Sigmoid colon (tissue), 7 donors: ENCODE data around the gene PIGW. TPM values are rescaled to one million over a fixed set of nuclear protein-coding genes. Genes with fewer than 3 reads are reported as not detected.

Source experiments
- DNase-seq: peaks from one replicate; pipeline ENCODE4 v3.0.0-alpha.2; 2019
- H3K27ac ChIP-seq, 4 donors: fragments of 200-600 bp; sonication (generic); one replicate each; pipeline ENCODE4 v1.5.1; 2016 to 2019; ENCODE audit warnings: mild to moderate bottlenecking in 1 of 4
- H3K27me3 ChIP-seq, 3 donors: fragments of 200-600 bp; sonication (generic); one replicate each; pipeline ENCODE4 v1.5.1; 2019; ENCODE audit warnings: mild to moderate bottlenecking in 1 of 3
- H3K36me3 ChIP-seq, 4 donors: fragments of 200-600 bp; sonication (generic); one replicate each; pipeline ENCODE4 v1.5.1; 2016 to 2019
- H3K4me1 ChIP-seq, 4 donors: fragments of 200-600 bp; sonication (generic); one replicate each; pipeline ENCODE4 v1.5.1; 2017 to 2019
- H3K4me3 ChIP-seq, 4 donors: fragments of 200-600 bp; sonication (generic); one replicate each; pipeline ENCODE4 v1.5.1; 2017 to 2019; ENCODE audit warnings: mild to moderate bottlenecking in 2 of 4, moderate library complexity in 1 of 4
- H3K9me3 ChIP-seq, 4 donors: fragments of 200-600 bp in 3 of 4; sonication (generic) in 3 of 4; one replicate each; pipeline versions ENCODE4 v1.5.1 to v1.6.1; 2013 to 2019
- EP300 ChIP-seq, 4 donors: sonication (generic); formaldehyde crosslinking; IDR thresholded peaks; one replicate each; pipeline ENCODE4 v1.6.1; 2017; ENCODE audit warnings: antibody characterized with exemption in 4 of 4
- POLR2A ChIP-seq, 2 donors: fragments of 450-650 bp; IDR thresholded peaks; one replicate each; pipeline ENCODE4 v1.6.1; 2016; ENCODE audit warnings: antibody characterized with exemption in 2 of 2, mild to moderate bottlenecking in 2 of 2, moderate library complexity in 2 of 2
- POLR2AphosphoS5 ChIP-seq, 4 donors: sonication (generic); formaldehyde crosslinking; IDR thresholded peaks; one replicate each; pipeline ENCODE4 v1.6.1; 2017; ENCODE audit warnings: antibody characterized with exemption in 4 of 4
- WGBS, 2 donors: extraction: QIAGEN DNeasy Blood & Tissue Kit; methylation state at CpG; one replicate each; pipeline ENCODE4 v1.1.7; 2013; 5-methylcytosine and 5-hydroxymethylcytosine counted together
- intact Hi-C: fragments of 100-400 bp; cut with DNase I; formaldehyde crosslinking; loops from one replicate; pipeline ENCODE4 v1.15.1; 2023
- polyA plus RNA-seq, 3 donors: library from polyadenylated mRNA; stranded (reverse); fragments of 200-250 nt; gene quantifications; one replicate each; pipeline ENCODE4 v1.2.3, GENCODE V29; 2013
- total RNA-seq, 4 donors: library from RNA; depleted of rRNA; stranded (reverse); fragments of >200 nt; gene quantifications; one replicate each; pipeline ENCODE4 v1.1.0, GENCODE V29; 2016
- TF ChIP-seq, protein P1 (sequence below), 4 experiments: fragments of 450-650 bp in 3 of 4; fragments of 200-600 bp in 1 of 4; IDR thresholded peaks; one replicate each; pipeline ENCODE4 v1.5.1; 2016 to 2019; ENCODE audit warnings: antibody characterized with exemption in 4 of 4, mild to moderate bottlenecking in 3 of 4, moderate library complexity in 2 of 4
- donor health status: healthy with polysubstance abuse.
- donor health status: Bipolar disorder and iron deficiency.
- donor health status: healthy.

The PIGW gene
- total and polyA plus RNA-seq, 7 donors, result 1.7 to 8.6 (median 3.7) TPM

DNA sequence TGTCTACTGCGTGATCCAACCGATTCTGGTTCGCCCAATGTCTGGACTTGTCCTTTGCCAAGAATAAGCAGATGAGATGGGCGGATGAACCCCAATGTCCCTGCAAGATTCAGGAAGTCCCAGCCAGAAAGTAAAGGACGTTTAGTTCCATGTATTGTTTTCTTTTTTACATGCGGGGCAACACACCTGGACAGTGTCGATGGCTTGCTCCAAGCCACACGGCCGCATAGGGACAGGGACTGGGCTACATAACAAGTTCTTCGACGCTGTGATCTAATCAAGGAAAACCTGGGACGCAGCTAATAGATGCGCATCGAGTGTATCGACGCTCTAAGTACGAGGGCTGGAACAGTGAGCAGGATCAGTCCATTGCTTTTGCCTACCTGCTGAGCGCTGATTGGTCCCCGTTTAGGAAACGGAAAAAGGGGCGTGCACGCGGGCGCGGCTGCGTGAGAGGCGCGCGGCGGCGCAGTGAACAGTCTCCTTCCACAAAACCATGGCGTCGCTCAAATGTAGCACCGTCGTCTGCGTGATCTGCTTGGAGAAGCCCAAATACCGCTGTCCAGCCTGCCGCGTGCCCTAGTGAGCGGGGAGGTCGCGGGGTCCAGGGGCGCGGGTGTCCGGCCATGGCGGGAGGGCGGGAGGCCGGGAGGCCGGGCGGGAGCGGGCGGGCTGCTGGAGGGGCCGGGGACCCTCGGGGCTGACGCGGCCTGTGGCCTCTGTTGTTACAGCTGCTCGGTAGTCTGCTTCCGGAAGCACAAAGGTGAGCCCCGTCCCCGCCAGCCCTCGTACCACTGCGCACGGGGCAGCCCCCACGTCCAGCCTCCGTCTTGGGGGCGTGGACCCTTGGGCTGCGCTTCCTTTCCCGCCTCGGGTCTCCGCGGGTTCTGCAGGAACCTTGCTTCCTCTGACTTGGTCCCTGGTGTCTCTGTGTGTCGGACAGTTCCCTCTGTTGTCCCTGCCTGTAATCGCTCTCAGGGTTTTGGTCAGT, 48.3 kb upstream of the PIGW start, which contains the start of gene ZNHIT3:
Gene ZNHIT3 (plus strand): TSS at position 478 of the 991 bp plus-strand sequence. CDS start 19 bp downstream, at position 497.
- H3K4me3 ChIP-seq, result peak within 1 kb of the TSS; percentile 68 to 99 (median 89)
- TF ChIP-seq, protein P1, sequence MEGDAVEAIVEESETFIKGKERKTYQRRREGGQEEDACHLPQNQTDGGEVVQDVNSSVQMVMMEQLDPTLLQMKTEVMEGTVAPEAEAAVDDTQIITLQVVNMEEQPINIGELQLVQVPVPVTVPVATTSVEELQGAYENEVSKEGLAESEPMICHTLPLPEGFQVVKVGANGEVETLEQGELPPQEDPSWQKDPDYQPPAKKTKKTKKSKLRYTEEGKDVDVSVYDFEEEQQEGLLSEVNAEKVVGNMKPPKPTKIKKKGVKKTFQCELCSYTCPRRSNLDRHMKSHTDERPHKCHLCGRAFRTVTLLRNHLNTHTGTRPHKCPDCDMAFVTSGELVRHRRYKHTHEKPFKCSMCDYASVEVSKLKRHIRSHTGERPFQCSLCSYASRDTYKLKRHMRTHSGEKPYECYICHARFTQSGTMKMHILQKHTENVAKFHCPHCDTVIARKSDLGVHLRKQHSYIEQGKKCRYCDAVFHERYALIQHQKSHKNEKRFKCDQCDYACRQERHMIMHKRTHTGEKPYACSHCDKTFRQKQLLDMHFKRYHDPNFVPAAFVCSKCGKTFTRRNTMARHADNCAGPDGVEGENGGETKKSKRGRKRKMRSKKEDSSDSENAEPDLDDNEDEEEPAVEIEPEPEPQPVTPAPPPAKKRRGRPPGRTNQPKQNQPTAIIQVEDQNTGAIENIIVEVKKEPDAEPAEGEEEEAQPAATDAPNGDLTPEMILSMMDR (IDR thresholded peaks at IDR 0.05), result no peak
- TF ChIP-seq POLR2A (IDR thresholded peaks at IDR 0.05) (peak; percentile 26 to 34), EP300 (IDR thresholded peaks at IDR 0.05) (no peak), POLR2AphosphoS5 (IDR thresholded peaks at IDR 0.05) (peak; percentile 59 to 89 (median 80))
- peaks cover 0 to 12% (median 0%) of the 10 kb centered on the region in 3 donors for H3K27me3 ChIP-seq
- H3K4me1 ChIP-seq, result peaks cover 0 to 40% (median 33%) of the 10 kb centered on the region in 4 donors
- peak within 1 kb of the TSS; percentile 78 to 90 (median 84) for H3K27ac ChIP-seq
- DNase-seq, result peak; percentile 95
- H3K9me3 ChIP-seq, result no peaks in the 10 kb centered on the region
- intact Hi-C loops, result loop anchor here (5.0 to 10.0 kb wide), 2 partner anchors 46 to 108 kb away; partner anchors contain the start of genes DHRS11, MYO19 and PIGW
- no peaks in the 10 kb centered on the region for H3K36me3 ChIP-seq
- WGBS, 2 donors, result 0 to 1% methylated on average over 73 of the region's 73 CpGs

DNA sequence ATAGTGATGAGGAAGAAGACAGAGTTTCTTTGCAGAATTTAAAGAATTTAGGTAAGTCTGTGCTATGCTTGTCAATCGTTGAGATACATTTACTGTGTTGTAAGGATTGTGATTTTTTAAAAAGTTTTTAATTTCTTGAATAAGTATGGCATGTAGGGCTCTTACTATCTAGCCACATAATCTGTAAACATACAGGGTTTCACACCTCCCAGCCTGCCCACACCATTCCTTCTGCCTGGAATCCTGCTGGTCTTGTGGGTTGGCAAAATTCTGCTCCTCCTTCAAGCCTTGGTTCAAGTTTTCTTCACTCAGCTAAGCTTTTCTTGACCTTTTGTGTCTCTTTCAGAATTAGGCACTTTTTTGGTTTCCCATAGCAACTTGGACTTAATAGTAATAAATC, 40.8 kb upstream of the PIGW start:
- DNase-seq, result no peak
- no peaks in the 10 kb centered on the region for H3K9me3 ChIP-seq
- H3K27ac ChIP-seq, result no peak overlapping the region
- 75 to 85% methylated on average over 1 of the region's 1 CpG for WGBS, 2 donors
- TF ChIP-seq POLR2A (IDR thresholded peaks at IDR 0.05) (no peak), POLR2AphosphoS5 (IDR thresholded peaks at IDR 0.05) (no peak), EP300 (IDR thresholded peaks at IDR 0.05) (no peak)
- TF ChIP-seq, protein P1 (IDR thresholded peaks at IDR 0.05), result no peak
- H3K4me1 ChIP-seq, result peaks cover 0 to 3% (median 0%) of the 10 kb centered on the region in 4 donors
- no peak overlapping the region for H3K4me3 ChIP-seq
- no peaks in the 10 kb centered on the region for H3K27me3 ChIP-seq
- peaks cover 28 to 71% (median 40%) of the 10 kb centered on the region in 4 donors for H3K36me3 ChIP-seq
- intact Hi-C loops, result no loop called here

DNA sequence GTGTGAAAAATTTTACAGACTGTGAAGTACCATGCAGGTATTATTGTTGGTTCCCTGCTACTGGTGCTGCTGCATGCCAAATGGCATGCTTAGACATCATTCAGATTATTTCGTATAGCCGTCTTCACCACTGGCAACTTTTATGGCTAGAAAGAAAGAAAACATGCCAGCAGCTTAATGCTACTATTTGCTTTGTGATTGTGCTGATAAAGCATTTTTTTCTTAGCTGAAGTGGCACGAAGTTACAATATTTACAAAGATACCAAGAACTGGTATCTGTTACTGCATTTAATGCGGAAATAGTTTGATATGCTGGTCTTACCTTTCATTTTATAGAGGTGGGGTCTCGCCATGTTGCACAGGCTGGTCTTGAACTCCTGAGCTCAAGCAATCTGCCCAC, 40.1 kb upstream of the PIGW start:
- no peak for DNase-seq

DNA sequence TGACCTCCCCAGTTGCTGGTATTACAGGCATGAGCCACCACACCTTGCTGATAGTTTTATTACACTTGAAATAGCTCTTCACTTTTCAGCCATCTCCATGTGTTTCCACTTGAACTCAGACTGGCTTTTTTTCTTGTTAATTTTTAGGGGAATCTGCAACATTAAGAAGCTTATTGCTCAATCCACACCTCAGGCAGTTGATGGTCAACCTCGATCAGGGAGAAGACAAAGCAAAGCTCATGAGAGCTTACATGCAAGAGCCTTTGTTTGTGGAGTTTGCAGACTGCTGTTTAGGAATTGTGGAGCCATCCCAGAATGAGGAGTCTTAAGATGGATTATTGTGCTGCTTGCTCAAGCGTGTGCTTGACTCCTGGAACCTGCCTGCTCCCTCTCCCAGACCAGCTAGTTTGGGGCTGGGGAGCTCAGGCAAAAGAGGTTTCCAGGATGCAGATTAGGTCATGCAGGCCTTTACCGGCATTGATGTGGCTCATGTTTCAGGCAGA, 39.7 kb upstream of the PIGW start:
- H3K36me3 ChIP-seq, result peaks cover 28 to 74% (median 40%) of the 10 kb centered on the region in 4 donors
- no peak overlapping the region for H3K4me3 ChIP-seq
- H3K27ac ChIP-seq, result no peak overlapping the region
- 68 to 81% methylated on average over 3 of the region's 3 CpGs for WGBS, 2 donors
- DNase-seq, result peak; percentile 4
- H3K4me1 ChIP-seq, result no peaks in the 10 kb centered on the region
- TF ChIP-seq, protein P1 (IDR thresholded peaks at IDR 0.05), result no peak
- TF ChIP-seq POLR2A (IDR thresholded peaks at IDR 0.05), result no peak
- no peak for TF ChIP-seq POLR2AphosphoS5 (IDR thresholded peaks at IDR 0.05)
- no peak for TF ChIP-seq EP300 (IDR thresholded peaks at IDR 0.05)
- no peaks in the 10 kb centered on the region for H3K9me3 ChIP-seq
- intact Hi-C loops, result no loop called here
- H3K27me3 ChIP-seq, result no peaks in the 10 kb centered on the region

More for the DNA sequence above, 40.1 kb upstream of the PIGW start:
- no peaks in the 10 kb centered on the region for H3K4me1 ChIP-seq
- H3K27ac ChIP-seq, result no peak overlapping the region
- 50 to 83% methylated on average over 5 of the region's 5 CpGs for WGBS, 2 donors
- H3K36me3 ChIP-seq, result peaks cover 28 to 74% (median 40%) of the 10 kb centered on the region in 4 donors
- H3K9me3 ChIP-seq, result no peaks in the 10 kb centered on the region
- H3K4me3 ChIP-seq, result no peak overlapping the region
- H3K27me3 ChIP-seq, result no peaks in the 10 kb centered on the region
- TF ChIP-seq EP300 (IDR thresholded peaks at IDR 0.05) (no peak), POLR2A (IDR thresholded peaks at IDR 0.05) (no peak)
- TF ChIP-seq, protein P1 (IDR thresholded peaks at IDR 0.05), result no peak
- intact Hi-C loops, result no loop called here
